SIG-M5 (cell line): Measurements from ENCODE around the gene KCNIP4.
"Not testable (repeated sequence)": the region's sequence is repeated elsewhere in the genome, so short reads cannot be mapped to it uniquely, and the experiment has no call there.

Experiments used
- DNase-seq: peaks from one replicate; lab custom pipeline; 2025; lab: John Stamatoyannopoulos, UW

Gene KCNIP4

GRCh38 chr4:20844311-20844710 lies 1104.3 kb downstream of the KCNIP4 start:
- DNase-seq: no peak

GRCh38 chr4:20840648-20841190 lies 1107.9 kb downstream of the KCNIP4 start:
- DNase-seq: no peak

- no peak for DNase-seq
Observed at GRCh38 chr4:20839957-20840356, 1108.6 kb downstream of the KCNIP4 start.

- no peak for DNase-seq
Observed at GRCh38 chr4:20838476-20838875, 1110.1 kb downstream of the KCNIP4 start.

- DNase-seq: no peak
Observed at GRCh38 chr4:20832826-20833225, 1115.7 kb downstream of the KCNIP4 start.

- no peak for DNase-seq
Observed at GRCh38 chr4:20831746-20832145, 1116.8 kb downstream of the KCNIP4 start.

- DNase-seq: no peak
Observed at GRCh38 chr4:20829617-20830357, 1118.8 kb downstream of the KCNIP4 start.

GRCh38 chr4:20825505-20825904 lies 1123.1 kb downstream of the KCNIP4 start:
- no peak for DNase-seq

- DNase-seq: no peak
Observed at GRCh38 chr4:20816287-20816686, 1132.3 kb downstream of the KCNIP4 start.

- DNase-seq: no peak
Observed at GRCh38 chr4:20813700-20814099, 1134.9 kb downstream of the KCNIP4 start.

GRCh38 chr4:20809812-20810211 lies 1138.8 kb downstream of the KCNIP4 start:
- no peak for DNase-seq

- no peak for DNase-seq
Observed at GRCh38 chr4:20805716-20806115, 1142.9 kb downstream of the KCNIP4 start.

- DNase-seq: no peak
Observed at GRCh38 chr4:20787940-20788665, 1160.5 kb downstream of the KCNIP4 start.

- DNase-seq: not testable (repeated sequence)
Observed at GRCh38 chr4:20783134-20783533, 1165.4 kb downstream of the KCNIP4 start.

GRCh38 chr4:20778896-20779295 lies 1169.7 kb downstream of the KCNIP4 start:
- DNase-seq: no peak

- no peak for DNase-seq
Observed at GRCh38 chr4:20773144-20773997, 1175.2 kb downstream of the KCNIP4 start.

- no peak for DNase-seq
Observed at GRCh38 chr4:20764366-20764992, 1184.1 kb downstream of the KCNIP4 start.

- DNase-seq: no peak
Observed at GRCh38 chr4:20761826-20762225, 1186.7 kb downstream of the KCNIP4 start.

GRCh38 chr4:20761382-20761781 lies 1187.2 kb downstream of the KCNIP4 start:
- no peak for DNase-seq

GRCh38 chr4:20760053-20760452 lies 1188.5 kb downstream of the KCNIP4 start:
- no peak for DNase-seq

- DNase-seq: no peak
Observed at GRCh38 chr4:20754036-20754435, 1194.5 kb downstream of the KCNIP4 start.

GRCh38 chr4:20752641-20753040 lies 1195.9 kb downstream of the KCNIP4 start:
- DNase-seq: no peak
